HepG2 (cell line): Measurements from ENCODE around the gene CACNA2D3. TPM values are rescaled to one million over a fixed set of nuclear protein-coding genes. Genes with fewer than 3 reads are reported as not detected.

ENCODE experiments used
- ATAC-seq: fragments of 200-7000 bp; cut with Tn5 transposase; 3 replicates; pipeline ENCODE4 v1.9.1; 2020; ENCODE audit warnings: mild to moderate bottlenecking, moderate library complexity
- BruUV-seq: library from RNA; stranded (reverse); fragments of 400-500 nt; replicated peaks from 2 replicates; lab custom pipeline; 2021; lab: Mats Ljungman, UMichigan
- CTCF ChIA-PET: fragments of 300-600 bp; formaldehyde crosslinking; extraction: SDS; loops from one replicate; lab custom pipeline; 2021; ENCODE audit warnings: low total read pairs, inconsistent platforms, low intra/inter-chr PET ratio; lab: Yijun Ruan, JAX
- POLR2A ChIA-PET: fragments of 350-600 bp; sonication (Branson Sonifier 250); formaldehyde crosslinking; loops from one replicate; lab custom pipeline; 2020; ENCODE audit warnings: antibody characterized with exemption, inconsistent platforms; lab: Yijun Ruan, JAX
- DNase-seq: peaks from one replicate; pipeline ENCODE4 v3.0.0-alpha.2; 2015; ENCODE audit warnings: low spot score
- FAIRE-seq: peaks from 3 replicates; lab custom pipeline; 2011; peaks lifted over from hg19 to GRCh38; lab: Jason Lieb, UNC
- H2AFZ ChIP-seq: one replicate; pipeline ENCODE4 v1.6.1; 2011; ENCODE audit warnings: low read length, inconsistent platforms
- H3K27ac ChIP-seq: fragments of 300-600 bp; 3 replicates; pipeline ENCODE4 v1.8.0; 2011; ENCODE audit warnings: mixed run types, mild to moderate bottlenecking, mixed read lengths, low read length, inconsistent platforms; ENCODE audit not compliant: insufficient read depth; ENCODE audit errors: extremely low read length
- H3K27me3 ChIP-seq, 2 experiments: fragments of 200-600 bp in 1 of 2; 2 replicates in 1 of 2; 3 replicates in 1 of 2; pipeline versions ENCODE4 v1.6.0 to v1.8.0; 2011; ENCODE audit warnings: low read length in 2 of 2, mild to moderate bottlenecking in 2 of 2, moderate library complexity in 2 of 2, inconsistent platforms in 1 of 2; ENCODE audit not compliant: insufficient read depth in 2 of 2, control insufficient read depth in 1 of 2
- H3K36me3 ChIP-seq, 2 experiments: fragments of 200-600 bp in 1 of 2; replicated peaks in 1 of 2; 2 replicates in 1 of 2; 3 replicates in 1 of 2; pipeline versions ENCODE4 v1.5.1 to v1.8.0; 2011; ENCODE audit warnings: low read length in 2 of 2, inconsistent platforms in 1 of 2; ENCODE audit not compliant: insufficient read depth in 2 of 2, control insufficient read depth in 1 of 2
- H3K4me1 ChIP-seq: 2 replicates; pipeline ENCODE4 v1.5.1; 2012; ENCODE audit warnings: low read length, inconsistent platforms; ENCODE audit not compliant: insufficient read depth
- H3K4me2 ChIP-seq: 2 replicates; pipeline ENCODE4 v1.6.0; 2011; ENCODE audit warnings: low read depth, low read length, inconsistent platforms
- H3K4me3 ChIP-seq, 3 experiments: fragments of 200-600 bp in 1 of 3; sonication (generic), shearing (Covaris generic) in 1 of 3; replicated peaks in 1 of 3; 2 replicates each; pipeline ENCODE4 v1.5.1; 2011 to 2016; ENCODE audit warnings: low read length in 3 of 3, inconsistent platforms in 2 of 3, low read depth in 2 of 3, mild to moderate bottlenecking in 2 of 3, control low read depth in 1 of 3, mixed read lengths in 1 of 3; ENCODE audit not compliant: insufficient read depth in 1 of 3
- H3K79me2 ChIP-seq: one replicate; pipeline ENCODE4 v1.6.1; 2011; ENCODE audit warnings: low read length, inconsistent platforms; ENCODE audit not compliant: insufficient read depth
- H3K9ac ChIP-seq: 2 replicates; pipeline ENCODE4 v1.6.0; 2011; ENCODE audit warnings: mild to moderate bottlenecking, low read depth, low read length, inconsistent platforms; ENCODE audit not compliant: insufficient read depth
- H3K9me3 ChIP-seq: 2 replicates; pipeline ENCODE4 v1.5.1; 2012; ENCODE audit warnings: mild to moderate bottlenecking, low read length
- H4K20me1 ChIP-seq: 2 replicates; pipeline ENCODE4 v1.6.0; 2011; ENCODE audit warnings: inconsistent platforms, mild to moderate bottlenecking, low read length, moderate library complexity; ENCODE audit not compliant: insufficient read depth
- BHLHE40 ChIP-seq: IDR thresholded peaks from 2 replicates; pipeline ENCODE4 v1.6.1; 2011; ENCODE audit warnings: low read length, improper control_type of control experiment
- HIVEP1 ChIP-seq: sonication (generic); formaldehyde crosslinking; IDR thresholded peaks from 2 replicates; pipeline ENCODE4 v1.4.0; 2020; ENCODE audit warnings: mild to moderate bottlenecking, missing genetic modification reagents
- KDM4B ChIP-seq: sonication (generic); formaldehyde crosslinking; IDR thresholded peaks from 2 replicates; pipeline ENCODE4 v1.4.0; 2020; ENCODE audit warnings: missing genetic modification reagents
- MIXL1 ChIP-seq: IDR thresholded peaks from 2 replicates; pipeline ENCODE4 v1.6.1; 2016
- SP2 ChIP-seq: sonication (generic); formaldehyde crosslinking; IDR thresholded peaks from 2 replicates; pipeline ENCODE4 v1.5.1; 2020; ENCODE audit warnings: mild to moderate bottlenecking, missing genetic modification reagents
- ZFP36L1 ChIP-seq: sonication (generic); formaldehyde crosslinking; IDR thresholded peaks from 2 replicates; pipeline ENCODE4 v1.8.0; 2022; ENCODE audit warnings: mild to moderate bottlenecking, missing genetic modification reagents, moderate library complexity
- ZNF124 ChIP-seq: sonication (generic); formaldehyde crosslinking; IDR thresholded peaks from 2 replicates; pipeline ENCODE4 v1.4.0; 2020; ENCODE audit warnings: missing genetic modification reagents
- ZNF577 ChIP-seq: sonication (generic); formaldehyde crosslinking; IDR thresholded peaks from 2 replicates; pipeline ENCODE4 v1.4.0; 2020; ENCODE audit warnings: mild to moderate bottlenecking, low read depth, missing genetic modification reagents, borderline replicate concordance
- ZNF672 ChIP-seq: sonication (generic); formaldehyde crosslinking; IDR thresholded peaks from 2 replicates; pipeline ENCODE4 v1.8.1; 2022; ENCODE audit warnings: missing genetic modification reagents
- ZNF724P ChIP-seq: sonication (generic); formaldehyde crosslinking; IDR thresholded peaks from 2 replicates; pipeline ENCODE4 v1.8.0; 2022; ENCODE audit warnings: missing genetic modification reagents, borderline replicate concordance
- WGBS: methylation state at CpG from one replicate; pipeline ENCODE4 v1.1.6; 2017; ENCODE audit warnings: low lambda C conversion rate; 5-methylcytosine and 5-hydroxymethylcytosine counted together
- in situ Hi-C: cut with HindIII; loops from 2 replicates; pipeline ENCODE4 v1.10.0; 2017; ENCODE audit warnings: low pct_unique_long_range_greater_than_20kb; ENCODE audit not compliant: extremely low pct_ligation_motif_present
- intact Hi-C: fragments of 100-400 bp; cut with micrococcal nuclease; formaldehyde crosslinking; loops from one replicate; pipeline ENCODE4 v1.10.0; 2022; ENCODE audit not compliant: unreplicated experiment
- polyA plus RNA-seq, 8 experiments: library from polyadenylated mRNA; depleted of rRNA in 3 of 8; stranded (reverse) in 7 of 8; unstranded in 1 of 8; fragments of >200 nt; fragmentation: Illumina TruSeq in 4 of 8; extraction: Trizol in 4 of 8; gene quantifications; 2 replicates each; pipeline versions ENCODE4 v1.2.1 to v1.2.3, GENCODE V29; 2011 to 2016; ENCODE audit warnings: low read depth in 4 of 8, missing spikeins in 1 of 8, mixed read lengths in 1 of 8; ENCODE audit not compliant: insufficient read depth in 1 of 8
- total RNA-seq, 5 experiments: library from RNA; depleted of rRNA; stranded (reverse); fragments of >200 nt; fragmentation: Illumina TruSeq; extraction: Trizol; gene quantifications; 2 replicates each; pipeline ENCODE4 v1.2.3, GENCODE V29; 2016; ENCODE audit warnings: low read depth in 1 of 5
- TF ChIP-seq, protein P1 (sequence below): sonication (generic); formaldehyde crosslinking; IDR thresholded peaks from 2 replicates; pipeline ENCODE4 v1.4.0; 2020; ENCODE audit warnings: mild to moderate bottlenecking, missing genetic modification reagents
- TF ChIP-seq, protein P2 (sequence below): sonication (generic); formaldehyde crosslinking; IDR thresholded peaks from 2 replicates; pipeline ENCODE4 v1.4.0; 2020; ENCODE audit warnings: mild to moderate bottlenecking, low read depth, missing genetic modification reagents
- TF ChIP-seq, protein P3 (sequence below): sonication (generic); formaldehyde crosslinking; IDR thresholded peaks from 2 replicates; pipeline ENCODE4 v1.4.0; 2020; ENCODE audit warnings: mild to moderate bottlenecking, missing genetic modification reagents

CACNA2D3 gene
- total and polyA plus RNA-seq, 2 of the 13 experiments (the other 11 are each of a cell fraction or from before 2014, with no cell fraction given): not detected

DNA sequence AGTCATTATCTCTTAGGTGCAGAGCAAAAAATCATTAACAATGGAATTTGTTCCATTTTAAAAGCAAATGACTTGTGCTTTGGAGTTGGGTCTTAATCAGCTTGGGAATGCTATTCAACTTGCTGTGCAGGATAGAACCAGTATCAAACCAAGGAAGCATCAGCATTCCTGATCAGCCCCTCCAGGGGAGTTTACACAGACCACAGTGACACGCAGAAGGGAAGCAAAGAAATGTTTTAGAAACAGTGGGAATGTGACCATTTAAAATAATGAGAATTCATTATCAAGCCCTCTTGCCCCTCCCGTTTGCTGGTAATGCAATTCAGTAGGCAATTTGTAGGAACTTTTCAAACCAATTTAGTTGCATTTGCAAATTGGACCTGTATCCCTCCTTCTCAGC is 650.4 kb downstream of the CACNA2D3 start:
- H3K4me2 ChIP-seq: no peak overlapping the region
- no peaks in the 10 kb centered on the region for H4K20me1 ChIP-seq
- no peaks in the 10 kb centered on the region for H3K9me3 ChIP-seq
- H3K4me1 ChIP-seq: no peaks in the 10 kb centered on the region
- H3K27me3 ChIP-seq: peaks cover 1 to 3% of the 10 kb centered on the region in 2 experiments; a peak in 2 of 5 replicates
- H3K36me3 ChIP-seq: no peaks in the 10 kb centered on the region
- TF ChIP-seq, protein P1, sequence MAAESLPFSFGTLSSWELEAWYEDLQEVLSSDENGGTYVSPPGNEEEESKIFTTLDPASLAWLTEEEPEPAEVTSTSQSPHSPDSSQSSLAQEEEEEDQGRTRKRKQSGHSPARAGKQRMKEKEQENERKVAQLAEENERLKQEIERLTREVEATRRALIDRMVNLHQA (CRISPR knock-in tag): no peak
- TF ChIP-seq ZNF577: no peak
- no peak for TF ChIP-seq SP2
- TF ChIP-seq ZFP36L1 (CRISPR knock-in tag): no peak
- TF ChIP-seq KDM4B (CRISPR knock-in tag): no peak
- TF ChIP-seq, protein P2, sequence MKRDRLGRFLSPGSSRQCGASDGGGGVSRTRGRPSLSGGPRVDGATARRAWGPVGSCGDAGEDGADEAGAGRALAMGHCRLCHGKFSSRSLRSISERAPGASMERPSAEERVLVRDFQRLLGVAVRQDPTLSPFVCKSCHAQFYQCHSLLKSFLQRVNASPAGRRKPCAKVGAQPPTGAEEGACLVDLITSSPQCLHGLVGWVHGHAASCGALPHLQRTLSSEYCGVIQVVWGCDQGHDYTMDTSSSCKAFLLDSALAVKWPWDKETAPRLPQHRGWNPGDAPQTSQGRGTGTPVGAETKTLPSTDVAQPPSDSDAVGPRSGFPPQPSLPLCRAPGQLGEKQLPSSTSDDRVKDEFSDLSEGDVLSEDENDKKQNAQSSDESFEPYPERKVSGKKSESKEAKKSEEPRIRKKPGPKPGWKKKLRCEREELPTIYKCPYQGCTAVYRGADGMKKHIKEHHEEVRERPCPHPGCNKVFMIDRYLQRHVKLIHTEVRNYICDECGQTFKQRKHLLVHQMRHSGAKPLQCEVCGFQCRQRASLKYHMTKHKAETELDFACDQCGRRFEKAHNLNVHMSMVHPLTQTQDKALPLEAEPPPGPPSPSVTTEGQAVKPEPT: no peak
- no peak for TF ChIP-seq ZNF724P (CRISPR knock-in tag)
- TF ChIP-seq, protein P3, sequence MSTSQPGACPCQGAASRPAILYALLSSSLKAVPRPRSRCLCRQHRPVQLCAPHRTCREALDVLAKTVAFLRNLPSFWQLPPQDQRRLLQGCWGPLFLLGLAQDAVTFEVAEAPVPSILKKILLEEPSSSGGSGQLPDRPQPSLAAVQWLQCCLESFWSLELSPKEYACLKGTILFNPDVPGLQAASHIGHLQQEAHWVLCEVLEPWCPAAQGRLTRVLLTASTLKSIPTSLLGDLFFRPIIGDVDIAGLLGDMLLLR (CRISPR knock-in tag): no peak
- no peak for TF ChIP-seq ZNF672 (CRISPR knock-in tag)
- no peak for TF ChIP-seq BHLHE40
- TF ChIP-seq ZNF124 (CRISPR knock-in tag): no peak
- TF ChIP-seq MIXL1 (CRISPR knock-in tag): no peak
- TF ChIP-seq HIVEP1 (CRISPR knock-in tag): no peak
- TF ChIP-seq, all 625 proteins: peak for 0
- H3K9ac ChIP-seq: no peak overlapping the region
- intact Hi-C loops: no loop called here
- H3K4me3 ChIP-seq: no peak overlapping the region
- H3K27ac ChIP-seq: no peak overlapping the region
- FAIRE-seq (no peak), ATAC-seq (no peak), DNase-seq (no peak)
- BruUV-seq: no TSS peak
- POLR2A ChIA-PET: no interaction called here
- CTCF ChIA-PET: no interaction called here
- WGBS: 3% methylated on average over 2 of the region's 2 CpGs
- no peak overlapping the region for H2AFZ ChIP-seq
- H3K79me2 ChIP-seq: no peaks in the 10 kb centered on the region
- in situ Hi-C loops: no loop called here
